ENCODE data around the gene MCAM.

The MCAM gene

GRCh38 chr11:119262668-119263351 is 54.1 kb downstream of the MCAM start:
- TF ChIP-seq CTCF (IDR thresholded peaks at IDR 0.05) = no peak

- TF ChIP-seq CTCF (IDR thresholded peaks at IDR 0.05) = no peak
Measured at GRCh38 chr11:119258983-119259382, 57.9 kb downstream of the MCAM start.

Measured in LNCAP (cell line).